Tibial artery (tissue), 4 donors: ENCODE measurements around the gene TTLL7.
"Not testable (repeated sequence)": the region's sequence is repeated elsewhere in the genome, so short reads cannot be mapped to it uniquely, and the experiment has no call there.

Experiments used
- DNase-seq, 2 donors: peaks; one replicate each; pipeline ENCODE4 v3.0.0-alpha.2; 2019
- H3K27ac ChIP-seq, 2 donors: fragments of 200-600 bp; sonication (generic) in 1 of 2; 1 replicate in 1 of 2; 2 replicates in 1 of 2; pipeline ENCODE4 v1.5.1; 2018 to 2019; ENCODE audit warnings: mild to moderate bottlenecking in 1 of 2
- H3K27me3 ChIP-seq, 2 donors: fragments of 200-600 bp; sonication (generic) in 1 of 2; one replicate each; pipeline versions ENCODE4 v1.5.1 to v1.6.0; 2016 to 2019
- H3K36me3 ChIP-seq, 3 donors: fragments of 200-600 bp; sonication (generic) in 2 of 3; one replicate each; pipeline ENCODE4 v1.5.1; 2016 to 2019; ENCODE audit warnings: mild to moderate bottlenecking in 2 of 3
- H3K4me1 ChIP-seq, 4 donors: fragments of 200-600 bp; sonication (generic) in 2 of 4; 1 replicate in 3 of 4; 2 replicates in 1 of 4; pipeline ENCODE4 v1.5.1; 2016 to 2019
- H3K4me3 ChIP-seq, 2 donors: fragments of 200-600 bp; sonication (generic) in 1 of 2; 1 replicate in 1 of 2; 2 replicates in 1 of 2; pipeline ENCODE4 v1.5.1; 2018 to 2019; ENCODE audit warnings: mild to moderate bottlenecking in 2 of 2
- H3K9me3 ChIP-seq, 3 donors: fragments of 200-600 bp; sonication (generic) in 1 of 3; one replicate each; pipeline ENCODE4 v1.5.1; 2016 to 2019
- CTCF ChIP-seq, 2 experiments: fragments of 200-600 bp in 1 of 2; fragments of 450-650 bp in 1 of 2; IDR thresholded peaks; one replicate each; pipeline ENCODE4 v1.5.1; 2017 to 2019; ENCODE audit warnings: antibody characterized with exemption in 2 of 2, mild to moderate bottlenecking in 1 of 2, moderate library complexity in 1 of 2
- intact Hi-C: fragments of 100-400 bp; cut with DNase I; formaldehyde crosslinking; loops from one replicate; pipeline ENCODE4 v1.15.0; 2023; ENCODE audit warnings: low total_unique reads

The TTLL7 gene

GRCh38 chr1:83996191-83996590 is 2.7 kb downstream of the TTLL7 start:
- H3K4me1 ChIP-seq: peaks cover 0 to 69% (median 15%) of the 10 kb centered on the region in 4 donors
- H3K9me3 ChIP-seq: no peaks in the 10 kb centered on the region
- H3K27ac ChIP-seq: peak overlapping the region; percentile 31 to 96
- H3K27me3 ChIP-seq: no peaks in the 10 kb centered on the region
- peak overlapping the region; percentile 85 to 91 for H3K4me3 ChIP-seq
- DNase-seq: no peak
- H3K36me3 ChIP-seq: no peaks in the 10 kb centered on the region
- TF ChIP-seq CTCF (IDR thresholded peaks at IDR 0.05): no peak
- intact Hi-C loops: loop anchor here (5.0 to 10.0 kb wide), 2 partner anchors 61 to 81 kb away; no protein-coding TSS in a partner anchor

GRCh38 chr1:83995649-83996048 is 3.3 kb downstream of the TTLL7 start:
- Histone ChIP-seq H3K27ac (peak overlapping the region in 1 of 2 donors; percentile 96), H3K36me3 (no peaks in the 10 kb centered on the region), H3K4me3 (no peak overlapping the region), H3K9me3 (no peaks in the 10 kb centered on the region), H3K4me1 (peaks cover 0 to 68% (median 14%) of the 10 kb centered on the region in 4 donors), H3K27me3 (no peaks in the 10 kb centered on the region)
- intact Hi-C loops: loop anchor here (5.0 to 10.0 kb wide), 2 partner anchors 61 to 82 kb away; no protein-coding TSS in a partner anchor
- TF ChIP-seq CTCF (IDR thresholded peaks at IDR 0.05): no peak
- no peak for DNase-seq

GRCh38 chr1:83994111-83994510 is 4.8 kb downstream of the TTLL7 start:
- H3K36me3 ChIP-seq: no peaks in the 10 kb centered on the region
- H3K4me3 ChIP-seq: no peak overlapping the region
- H3K27ac ChIP-seq: peak overlapping the region in 1 of 2 donors; percentile 27
- DNase-seq: no peak
- intact Hi-C loops: loop anchor here (10.0 kb wide), 1 partner anchor 59 kb away; no protein-coding TSS in a partner anchor
- peaks cover 0 to 67% (median 10%) of the 10 kb centered on the region in 4 donors for H3K4me1 ChIP-seq
- no peak for TF ChIP-seq CTCF (IDR thresholded peaks at IDR 0.05)
- no peaks in the 10 kb centered on the region for H3K9me3 ChIP-seq
- no peaks in the 10 kb centered on the region for H3K27me3 ChIP-seq

- H3K4me3 ChIP-seq: no peak overlapping the region
- peaks cover 0 to 52% (median 8%) of the 10 kb centered on the region in 4 donors for H3K4me1 ChIP-seq
- DNase-seq: no peak
- H3K36me3 ChIP-seq: peaks cover 0 to 4% (median 0%) of the 10 kb centered on the region in 3 donors
- peaks cover 0 to 8% (median 0%) of the 10 kb centered on the region in 3 donors for H3K9me3 ChIP-seq
- no peak overlapping the region for H3K27ac ChIP-seq
- no peak for TF ChIP-seq CTCF (IDR thresholded peaks at IDR 0.05)
- H3K27me3 ChIP-seq: no peaks in the 10 kb centered on the region
- intact Hi-C loops: loop anchor here (10.0 kb wide), 1 partner anchor 56 kb away; no protein-coding TSS in a partner anchor
These were observed 8.2 kb downstream of the TTLL7 start for GRCh38 chr1:83990734-83991133.

- Histone ChIP-seq H3K27me3 (no peaks in the 10 kb centered on the region), H3K36me3 (peaks cover 0 to 4% (median 0%) of the 10 kb centered on the region in 3 donors), H3K4me3 (no peak overlapping the region), H3K9me3 (peaks cover 0 to 8% (median 0%) of the 10 kb centered on the region in 3 donors), H3K4me1 (peaks cover 0 to 21% (median 0%) of the 10 kb centered on the region in 4 donors), H3K27ac (no peak overlapping the region)
- DNase-seq: no peak
- no peak for TF ChIP-seq CTCF (IDR thresholded peaks at IDR 0.05)
- intact Hi-C loops: no loop called here
These were observed 13.9 kb downstream of the TTLL7 start for GRCh38 chr1:83985048-83985447.

- H3K4me3 ChIP-seq, H3K9me3 ChIP-seq, H3K36me3 ChIP-seq, H3K27me3 ChIP-seq, H3K27ac ChIP-seq, intact Hi-C loops, DNase-seq: not testable (repeated sequence)
- peaks cover 0 to 21% (median 0%) of the 10 kb centered on the region in 4 donors for H3K4me1 ChIP-seq
These were observed 15.0 kb downstream of the TTLL7 start for GRCh38 chr1:83983918-83984317.
